Stimulated activated naive B cell treated with anti-CD40 and anti-IgM and Interleukin-4, amounts not matched to agents 10 μg/mL and 1 μg/mL and 100 μg/mL, for 72 hours (primary cell): ENCODE measurements around the gene SYNGR4.
A peak's percentile ranks its signal among the peaks of the same experiment; 100 is the strongest.

Experiments used
- ATAC-seq, 2 donors: fragments of 150-1000 bp; cut with Tn5 transposase; replicated peaks; 2 replicates each; pipeline ENCODE4 v1.10.0; 2021; ENCODE audit warnings: moderate library complexity in 1 of 2
- DNase-seq: peaks from one replicate; pipeline ENCODE4 v3.0.0; 2021
- H3K27ac Mint-ChIP-seq: one replicate; pipeline ENCODE4 v1.8.0; 2022; ENCODE audit warnings: mild to moderate bottlenecking, mixed read lengths
- H3K27me3 Mint-ChIP-seq, 2 donors: one replicate each; pipeline ENCODE4 v1.8.0; 2022; ENCODE audit warnings: mixed read lengths in 2 of 2
- H3K36me3 Mint-ChIP-seq, 2 donors: one replicate each; pipeline ENCODE4 v1.8.0; 2022; ENCODE audit warnings: mixed read lengths in 2 of 2, mild to moderate bottlenecking in 1 of 2
- H3K4me1 Mint-ChIP-seq, 2 donors: one replicate each; pipeline ENCODE4 v1.8.0; 2022; ENCODE audit warnings: mixed read lengths in 2 of 2, mild to moderate bottlenecking in 1 of 2
- H3K4me3 Mint-ChIP-seq, 2 donors: one replicate each; pipeline ENCODE4 v1.8.0; 2022; ENCODE audit warnings: mild to moderate bottlenecking in 2 of 2, mixed read lengths in 2 of 2, moderate library complexity in 1 of 2
- H3K9me3 Mint-ChIP-seq, 2 donors: one replicate each; pipeline ENCODE4 v1.8.0; 2022; ENCODE audit warnings: mixed read lengths in 2 of 2, mild to moderate bottlenecking in 1 of 2

Gene SYNGR4

GRCh38 chr19:48405010-48405659 lies 41.0 kb downstream of the SYNGR4 start:
- Mint-ChIP-seq H3K27me3 (peaks cover 25 to 32% of the 10 kb centered on the region in 2 donors), H3K4me3 (no peak overlapping the region), H3K4me1 (peaks cover 7 to 11% of the 10 kb centered on the region in 2 donors), H3K36me3 (peaks cover 0 to 3% of the 10 kb centered on the region in 2 donors), H3K27ac (no peak overlapping the region), H3K9me3 (peaks cover 1 to 3% of the 10 kb centered on the region in 2 donors)
- ATAC-seq: no peak
- no peak for DNase-seq

GRCh38 chr19:48405850-48406249 lies 41.7 kb downstream of the SYNGR4 start:
- peaks cover 30 to 39% of the 10 kb centered on the region in 2 donors for H3K27me3 Mint-ChIP-seq
- H3K4me3 Mint-ChIP-seq: no peak overlapping the region
- peaks cover 1 to 3% of the 10 kb centered on the region in 2 donors for H3K9me3 Mint-ChIP-seq
- DNase-seq (no peak), ATAC-seq (peak; percentile 29 to 58)
- no peak overlapping the region for H3K27ac Mint-ChIP-seq
- H3K4me1 Mint-ChIP-seq: peaks cover 7 to 11% of the 10 kb centered on the region in 2 donors
- H3K36me3 Mint-ChIP-seq: peaks cover 0 to 3% of the 10 kb centered on the region in 2 donors

- DNase-seq: no peak
- no peak for ATAC-seq
- peaks cover 55 to 74% of the 10 kb centered on the region in 2 donors for H3K27me3 Mint-ChIP-seq
- no peak overlapping the region for H3K4me3 Mint-ChIP-seq
- no peak overlapping the region for H3K27ac Mint-ChIP-seq
- H3K9me3 Mint-ChIP-seq: peaks cover 0 to 1% of the 10 kb centered on the region in 2 donors
- peaks cover 0 to 2% of the 10 kb centered on the region in 2 donors for H3K36me3 Mint-ChIP-seq
- peaks cover 16 to 30% of the 10 kb centered on the region in 2 donors for H3K4me1 Mint-ChIP-seq
These were observed 49.9 kb downstream of the SYNGR4 start for GRCh38 chr19:48413879-48414587.

- Mint-ChIP-seq H3K27ac (peak overlapping the region; percentile 20), H3K36me3 (peaks cover 0 to 2% of the 10 kb centered on the region in 2 donors)
- peak; percentile 40 to 60 for ATAC-seq
These were observed 51.2 kb downstream of the SYNGR4 start for GRCh38 chr19:48415395-48415794.

GRCh38 chr19:48415806-48416221 lies 51.6 kb downstream of the SYNGR4 start:
- no peak for ATAC-seq
- Mint-ChIP-seq H3K4me3 (peak overlapping the region in 1 of 2 donors; percentile 22), H3K36me3 (peaks cover 0 to 2% of the 10 kb centered on the region in 2 donors), H3K4me1 (peaks cover 18 to 35% of the 10 kb centered on the region in 2 donors), H3K27ac (no peak overlapping the region), H3K27me3 (peaks cover 50 to 66% of the 10 kb centered on the region in 2 donors), H3K9me3 (peaks cover 0 to 1% of the 10 kb centered on the region in 2 donors)
- no peak for DNase-seq

More at GRCh38 chr19:48415395-48415794, 51.2 kb downstream of the SYNGR4 start:
- no peak for DNase-seq
- H3K9me3 Mint-ChIP-seq: peaks cover 0 to 1% of the 10 kb centered on the region in 2 donors
- peaks cover 18 to 35% of the 10 kb centered on the region in 2 donors for H3K4me1 Mint-ChIP-seq
- peak overlapping the region in 1 of 2 donors; percentile 28 for H3K4me3 Mint-ChIP-seq
- H3K27me3 Mint-ChIP-seq: peaks cover 54 to 70% of the 10 kb centered on the region in 2 donors

- peaks cover 0 to 2% of the 10 kb centered on the region in 2 donors for H3K36me3 Mint-ChIP-seq
- ATAC-seq (no peak), DNase-seq (no peak)
- no peak overlapping the region for H3K4me3 Mint-ChIP-seq
- H3K27me3 Mint-ChIP-seq: peaks cover 44 to 70% of the 10 kb centered on the region in 2 donors
- H3K4me1 Mint-ChIP-seq: peaks cover 18 to 35% of the 10 kb centered on the region in 2 donors
- H3K9me3 Mint-ChIP-seq: peaks cover 0 to 1% of the 10 kb centered on the region in 2 donors
- no peak overlapping the region for H3K27ac Mint-ChIP-seq
These were observed 53.3 kb downstream of the SYNGR4 start for GRCh38 chr19:48417421-48417820.

GRCh38 chr19:48418317-48419064 lies 54.3 kb downstream of the SYNGR4 start:
- Mint-ChIP-seq H3K4me3 (peak overlapping the region; percentile 76 to 80), H3K36me3 (peaks cover 0 to 2% of the 10 kb centered on the region in 2 donors), H3K27me3 (peaks cover 45 to 65% of the 10 kb centered on the region in 2 donors), H3K4me1 (peaks cover 22 to 39% of the 10 kb centered on the region in 2 donors), H3K9me3 (peaks cover 0 to 1% of the 10 kb centered on the region in 2 donors), H3K27ac (peak overlapping the region; percentile 84)
- DNase-seq: no peak
- peak; percentile 35 to 40 for ATAC-seq

- peaks cover 19 to 34% of the 10 kb centered on the region in 2 donors for H3K4me1 Mint-ChIP-seq
- H3K36me3 Mint-ChIP-seq: peaks cover 0 to 2% of the 10 kb centered on the region in 2 donors
- peaks cover 40 to 57% of the 10 kb centered on the region in 2 donors for H3K27me3 Mint-ChIP-seq
- H3K4me3 Mint-ChIP-seq: peak overlapping the region; percentile 76 to 80
- ATAC-seq (peak; percentile 89), DNase-seq (peak; percentile 61)
- peak overlapping the region; percentile 84 for H3K27ac Mint-ChIP-seq
- H3K9me3 Mint-ChIP-seq: peaks cover 0 to 1% of the 10 kb centered on the region in 2 donors
These were observed 55.2 kb downstream of the SYNGR4 start for GRCh38 chr19:48419158-48419920.

GRCh38 chr19:48421548-48421947 lies 57.4 kb downstream of the SYNGR4 start:
- ATAC-seq (no peak), DNase-seq (no peak)
- peaks cover 26 to 36% of the 10 kb centered on the region in 2 donors for H3K27me3 Mint-ChIP-seq
- no peaks in the 10 kb centered on the region for H3K9me3 Mint-ChIP-seq
- H3K4me3 Mint-ChIP-seq: no peak overlapping the region
- H3K4me1 Mint-ChIP-seq: peaks cover 18 to 30% of the 10 kb centered on the region in 2 donors
- no peaks in the 10 kb centered on the region for H3K36me3 Mint-ChIP-seq
- H3K27ac Mint-ChIP-seq: no peak overlapping the region

GRCh38 chr19:48424694-48425219 lies 60.6 kb downstream of the SYNGR4 start:
- peak; percentile 85 to 90 for ATAC-seq
- peak overlapping the region; percentile 7 for H3K27ac Mint-ChIP-seq

More at GRCh38 chr19:48424694-48425219, 60.6 kb downstream of the SYNGR4 start:
- H3K36me3 Mint-ChIP-seq: no peaks in the 10 kb centered on the region
- H3K9me3 Mint-ChIP-seq: no peaks in the 10 kb centered on the region
- peaks cover 6 to 10% of the 10 kb centered on the region in 2 donors for H3K27me3 Mint-ChIP-seq
- peak overlapping the region; percentile 40 to 54 for H3K4me3 Mint-ChIP-seq
- no peak for DNase-seq
- peaks cover 10 to 15% of the 10 kb centered on the region in 2 donors for H3K4me1 Mint-ChIP-seq
